ENCODE measurements around the gene RNH1. TPM values are rescaled to one million over a fixed set of nuclear protein-coding genes. Genes with fewer than 3 reads are reported as not detected.

RNH1 gene
- polyA plus RNA-seq, 3 donors: 381 to 445 (median 443) TPM

DNA sequence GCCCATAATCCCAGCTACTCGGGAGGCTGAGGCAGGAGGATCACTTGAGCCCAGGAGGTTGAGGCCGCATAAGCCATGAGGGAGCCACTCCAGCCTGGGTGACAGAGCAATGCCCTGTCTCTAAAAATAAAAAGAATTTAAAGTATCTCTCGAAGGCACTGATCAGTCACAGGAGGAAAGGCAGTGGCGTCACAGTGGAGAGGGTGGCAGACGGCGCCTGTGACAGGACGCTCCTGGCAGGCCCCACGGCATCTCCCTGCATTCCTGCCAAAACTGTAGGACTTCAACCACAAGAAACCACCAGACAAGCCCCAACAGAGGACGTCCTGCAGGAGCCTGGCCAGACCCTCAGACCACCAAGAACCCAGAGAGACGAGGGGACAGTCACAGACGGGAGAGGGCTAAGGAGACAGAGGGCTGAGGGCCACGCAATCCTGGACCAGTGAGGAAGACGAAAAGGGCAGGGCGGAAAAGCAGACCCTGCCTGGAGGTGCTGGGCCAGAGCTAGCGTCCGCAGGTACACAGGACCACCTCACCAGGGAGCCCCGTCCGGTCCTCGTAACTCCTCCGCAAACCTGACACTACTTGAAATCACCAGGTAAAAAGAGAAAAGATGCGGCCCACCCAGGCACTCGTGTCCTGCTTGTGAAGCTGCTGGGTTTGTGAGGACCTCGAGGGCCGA is 5.9 kb downstream of the RNH1 start:
- H3K9me3 ChIP-seq (replicated peaks in 1 of 2; ENCODE audit: control insufficient read depth in 1 of 2, insufficient read depth in 1 of 2, low read length in 2 of 2): no peaks in the 10 kb centered on the region
- H3K36me3 ChIP-seq (replicated peaks in 1 of 2; ENCODE audit: control insufficient read depth in 1 of 2, insufficient read depth in 2 of 2, low read length in 2 of 2): peaks cover 54 to 60% of the 10 kb centered on the region in 2 donors
- no peak for DNase-seq
- H3K9ac ChIP-seq (ENCODE audit: insufficient read depth, low read length, poor library complexity, severe bottlenecking): no peak overlapping the region
- H3K27ac ChIP-seq (ENCODE audit: low read depth in 1 of 2, low read length in 2 of 2): peak overlapping the region; percentile 99 to 100
- no peak overlapping the region for H3K4me3 ChIP-seq (replicated peaks in 1 of 3; ENCODE audit: low read depth in 2 of 3, low read length in 3 of 3)
- no peak overlapping the region for H2AFZ ChIP-seq (ENCODE audit: insufficient read depth, low read depth, low read length, poor library complexity, severe bottlenecking)
- WGBS (ENCODE audit: insufficient coverage): 86% methylated on average over 18 of the region's 24 CpGs
- H3K79me2 ChIP-seq (ENCODE audit: insufficient read depth, low read length): peaks cover 89% of the 10 kb centered on the region
- intact Hi-C loops (cut with micrococcal nuclease): loop anchor here in 1 of 2 donors (10.0 kb wide), 1 partner anchor 296 kb away; the partner anchor contains the start of genes BET1L and RIC8A
- Mint-ChIP-seq H3K27ac (peak overlapping the region; percentile 74 to 100 (median 89)), H3K27me3 (ENCODE audit: low read depth in 3 of 3) (peaks cover 0 to 6% (median 0%) of the 10 kb centered on the region in 3 donors), H3K36me3 (peaks cover 52 to 59% of the 10 kb centered on the region in 2 donors), H3K9me3 (no peaks in the 10 kb centered on the region), H3K4me1 (peaks cover 47% of the 10 kb centered on the region), H3K4me3 (no peak overlapping the region)
- no peak overlapping the region for H3K4me2 ChIP-seq (replicated peaks; ENCODE audit: extremely low read depth, low read length, poor library complexity, severe bottlenecking)
- peaks cover 71% of the 10 kb centered on the region for H4K20me1 ChIP-seq (ENCODE audit: insufficient read depth, low read length)
- H3K27me3 ChIP-seq (ENCODE audit: control insufficient read depth in 2 of 2, insufficient read depth in 2 of 2, low read length in 2 of 2): no peaks in the 10 kb centered on the region
- peaks cover 50 to 57% of the 10 kb centered on the region in 2 donors for H3K4me1 ChIP-seq (ENCODE audit: control insufficient read depth in 1 of 2, insufficient read depth in 2 of 2, low read length in 2 of 2)
- TF ChIP-seq CTCF (IDR thresholded peaks at IDR 0.05): no peak

DNA sequence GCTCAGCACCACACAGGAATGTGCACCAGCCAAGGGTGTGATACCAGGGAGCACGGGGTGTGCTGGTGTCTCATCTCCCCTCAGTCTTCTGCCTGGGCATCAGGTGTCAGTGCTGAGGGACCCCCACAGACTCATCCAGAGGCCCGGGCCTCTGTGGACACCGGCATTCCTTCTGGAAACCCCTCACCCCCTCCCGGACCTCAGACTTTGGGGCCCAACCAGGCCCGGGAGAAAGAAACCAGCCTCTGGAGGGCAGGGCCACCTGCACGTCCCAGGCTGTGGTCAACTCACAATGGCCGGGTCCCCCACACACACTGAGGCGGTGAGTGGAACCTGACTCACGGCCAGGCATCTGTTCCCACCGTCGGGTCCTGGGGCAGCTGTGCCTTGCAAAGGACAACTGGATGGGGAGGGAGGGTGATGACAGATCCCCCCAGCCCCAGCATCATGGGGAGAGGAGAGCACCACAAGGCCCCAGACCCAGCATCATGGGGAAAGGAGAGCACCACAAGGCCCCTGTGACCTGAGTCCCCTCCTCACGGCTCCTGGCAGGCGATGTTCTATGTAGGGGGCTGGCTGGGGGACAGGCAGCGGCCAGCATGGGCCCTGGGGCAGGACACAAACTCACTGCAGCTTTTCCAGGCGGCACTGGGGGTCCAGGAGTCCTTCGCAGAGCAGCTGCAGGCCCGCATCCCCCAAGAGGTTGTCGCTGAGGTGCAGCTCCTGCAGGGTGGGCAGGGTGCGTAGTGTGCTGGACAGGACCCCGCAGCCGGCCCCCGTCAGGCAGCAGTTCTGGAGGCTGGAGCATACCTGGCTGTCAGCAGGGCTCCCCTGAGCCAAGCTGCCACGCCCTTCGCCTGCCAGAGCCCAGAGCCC is 7.6 kb downstream of the RNH1 start:
- Histone ChIP-seq H3K27ac (ENCODE audit: low read depth in 1 of 2, low read length in 2 of 2) (peak overlapping the region in 1 of 2 donors; percentile 100), H3K79me2 (ENCODE audit: insufficient read depth, low read length) (peaks cover 75% of the 10 kb centered on the region), H3K9me3 (replicated peaks in 1 of 2; ENCODE audit: control insufficient read depth in 1 of 2, insufficient read depth in 1 of 2, low read length in 2 of 2) (no peaks in the 10 kb centered on the region), H2AFZ (ENCODE audit: insufficient read depth, low read depth, low read length, poor library complexity, severe bottlenecking) (no peak overlapping the region), H3K4me3 (replicated peaks in 1 of 3; ENCODE audit: low read depth in 2 of 3, low read length in 3 of 3) (no peak overlapping the region), H3K27me3 (ENCODE audit: control insufficient read depth in 2 of 2, insufficient read depth in 2 of 2, low read length in 2 of 2) (no peaks in the 10 kb centered on the region), H3K4me1 (ENCODE audit: control insufficient read depth in 1 of 2, insufficient read depth in 2 of 2, low read length in 2 of 2) (peaks cover 33 to 40% of the 10 kb centered on the region in 2 donors), H3K4me2 (replicated peaks; ENCODE audit: extremely low read depth, low read length, poor library complexity, severe bottlenecking) (no peak overlapping the region), H3K9ac (ENCODE audit: insufficient read depth, low read length, poor library complexity, severe bottlenecking) (no peak overlapping the region), H4K20me1 (ENCODE audit: insufficient read depth, low read length) (peaks cover 89% of the 10 kb centered on the region), H3K36me3 (replicated peaks in 1 of 2; ENCODE audit: control insufficient read depth in 1 of 2, insufficient read depth in 2 of 2, low read length in 2 of 2) (peaks cover 71 to 77% of the 10 kb centered on the region in 2 donors)
- Mint-ChIP-seq H3K4me1 (peaks cover 31% of the 10 kb centered on the region), H3K4me3 (no peak overlapping the region), H3K9me3 (no peaks in the 10 kb centered on the region), H3K27me3 (ENCODE audit: low read depth in 3 of 3) (peaks cover 0 to 6% (median 0%) of the 10 kb centered on the region in 3 donors), H3K27ac (peak overlapping the region in 4 of 7 donors; percentile 18 to 46 (median 27)), H3K36me3 (peaks cover 62 to 75% of the 10 kb centered on the region in 2 donors)
- over 99% methylated on average over 19 of the region's 24 CpGs for WGBS (ENCODE audit: insufficient coverage)
- DNase-seq: no peak
- no peak for TF ChIP-seq CTCF (IDR thresholded peaks at IDR 0.05)
- intact Hi-C loops (cut with micrococcal nuclease): loop anchor here in 1 of 2 donors (10.0 kb wide), 1 partner anchor 295 kb away; the partner anchor contains the start of genes BET1L and RIC8A

Data from CD14-positive monocyte (primary cell).